Stimulated activated CD8-positive, alpha-beta memory T cell treated with anti-CD3 and anti-CD28 coated beads, Interleukin-15, amount 100 ng/mL, for 1 hour (primary cell): ENCODE data around the gene AZGP1.
A peak's percentile ranks its signal among the peaks of the same experiment; 100 is the strongest.
"Not testable (repeated sequence)": the region's sequence is repeated elsewhere in the genome, so short reads cannot be mapped to it uniquely, and the experiment has no call there.

ENCODE experiments used
- DNase-seq: peaks from one replicate; pipeline ENCODE4 v3.0.0-alpha.2; 2020; ENCODE audit warnings: low read depth

The AZGP1 gene

GRCh38 chr7:99950819-99951218 is 25.0 kb downstream of the AZGP1 start:
- DNase-seq = not testable (repeated sequence)

GRCh38 chr7:99949645-99950228 is 26.1 kb downstream of the AZGP1 start:
- DNase-seq = no peak

GRCh38 chr7:99947608-99948007 is 28.2 kb downstream of the AZGP1 start:
- no peak for DNase-seq

- DNase-seq = no peak
These were observed 31.2 kb downstream of the AZGP1 start for GRCh38 chr7:99944497-99945070.

- no peak for DNase-seq
These were observed 32.0 kb downstream of the AZGP1 start for GRCh38 chr7:99943641-99944496.

GRCh38 chr7:99938296-99938695 is 37.5 kb downstream of the AZGP1 start:
- no peak for DNase-seq

GRCh38 chr7:99935009-99935408 is 40.8 kb downstream of the AZGP1 start:
- not testable (repeated sequence) for DNase-seq

- DNase-seq = no peak
These were observed 45.5 kb downstream of the AZGP1 start for GRCh38 chr7:99930376-99930775.

- no peak for DNase-seq
These were observed 46.1 kb downstream of the AZGP1 start for GRCh38 chr7:99929730-99930053.

GRCh38 chr7:99928994-99929729 is 46.7 kb downstream of the AZGP1 start, which contains the start of gene GJC3:
GJC3 (minus strand) TSS chr7:99929620; CDS start chr7:99929620, 0 bp downstream.
- DNase-seq = no peak

GRCh38 chr7:99928188-99928587 is 47.6 kb downstream of the AZGP1 start:
- no peak for DNase-seq

GRCh38 chr7:99927536-99927935 is 48.3 kb downstream of the AZGP1 start:
- no peak for DNase-seq

GRCh38 chr7:99926321-99926720 is 49.5 kb downstream of the AZGP1 start:
- no peak for DNase-seq

- DNase-seq = no peak
These were observed 52.6 kb downstream of the AZGP1 start for GRCh38 chr7:99923200-99923599.

- no peak for DNase-seq
These were observed 55.7 kb downstream of the AZGP1 start for GRCh38 chr7:99920149-99920548.

GRCh38 chr7:99919814-99920112 is 56.1 kb downstream of the AZGP1 start:
- DNase-seq = no peak

GRCh38 chr7:99918959-99919813 is 56.6 kb downstream of the AZGP1 start, which contains the start of gene TRIM4:
TRIM4 (minus strand) TSS chr7:99919530; CDS start chr7:99919401, 129 bp downstream.
- DNase-seq = peak; percentile 71
